ENCODE data around the gene HBG2. TPM values are rescaled to one million over a fixed set of nuclear protein-coding genes. Genes with fewer than 3 reads are reported as not detected.

Gene HBG2
- total and polyA plus RNA-seq, 2 experiments from 2014 or later, result not detected

DNA sequence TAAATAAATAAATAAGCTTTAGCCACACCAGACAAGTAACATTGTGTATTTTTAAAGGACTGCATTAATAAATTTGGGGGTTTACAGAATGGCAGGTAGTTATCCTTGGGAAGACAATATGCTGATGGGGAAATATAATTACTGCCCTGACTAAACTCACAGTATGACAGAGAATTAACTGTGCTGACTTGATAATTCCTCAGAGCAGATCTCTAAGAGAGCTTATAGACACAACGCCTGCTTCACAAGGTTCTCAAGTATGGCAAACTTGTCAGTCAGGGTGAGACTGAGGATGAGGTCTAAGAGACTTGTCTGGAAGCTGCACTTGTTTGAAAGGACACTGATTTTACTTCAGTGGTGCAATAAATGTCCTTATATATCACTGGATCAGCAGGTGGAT lies 43.9 kb upstream of the HBG2 start:
- no peak overlapping the region for H2AFZ ChIP-seq
- no peaks in the 10 kb centered on the region for H3K4me1 ChIP-seq (ENCODE audit: insufficient read depth)
- DNase-seq (ENCODE audit: low spot score) (no peak), ATAC-seq (no peak)
- H3K36me3 Mint-ChIP-seq (ENCODE audit: low read depth), result no peaks in the 10 kb centered on the region; the same call in 2 of the 3 replicates
- H3K9me3 Mint-ChIP-seq, result no peaks in the 10 kb centered on the region
- no peaks in the 10 kb centered on the region for H3K79me2 ChIP-seq (replicated peaks; ENCODE audit: insufficient read depth)
- no peak overlapping the region for H3K27ac ChIP-seq (ENCODE audit: low read depth)
- TF ChIP-seq EZH2phosphoT487 (IDR thresholded peaks at IDR 0.05; ENCODE audit: unreplicated experiment) (no peak), POLR2AphosphoS5 (IDR thresholded peaks at IDR 0.05; ENCODE audit: low read depth) (no peak), JUNB (IDR thresholded peaks at IDR 0.05; ENCODE audit: unreplicated experiment) (no peak), ZNF331 (CRISPR knock-in tag; IDR thresholded peaks at IDR 0.05; ENCODE audit: low read depth) (no peak)
- H3K9me2 ChIP-seq (ENCODE audit: insufficient read depth), result no peaks in the 10 kb centered on the region
- no peaks in the 10 kb centered on the region for H3K27me3 Mint-ChIP-seq (ENCODE audit: insufficient read depth, low read depth, poor library complexity)
- H3K27me3 ChIP-seq (ENCODE audit: insufficient read depth), result no peaks in the 10 kb centered on the region
- no peak overlapping the region for H3K4me3 Mint-ChIP-seq
- no peak overlapping the region for H3K27ac Mint-ChIP-seq
- H3K4me2 ChIP-seq, result no peak overlapping the region
- H3F3A ChIP-seq (replicated peaks; ENCODE audit: low read depth), result no peaks in the 10 kb centered on the region
- H3K4me3 ChIP-seq, result no peak overlapping the region
- no peaks in the 10 kb centered on the region; the same call in 1 of the 2 replicates for H4K20me1 ChIP-seq (replicated peaks; ENCODE audit: insufficient read depth)
- no peaks in the 10 kb centered on the region for H3K36me3 ChIP-seq (ENCODE audit: insufficient read depth)
- 0 out of 3 replicates have a peak, but pooled peaks cover 3% of the 10 kb centered on the region for H3K4me1 Mint-ChIP-seq

DNA sequence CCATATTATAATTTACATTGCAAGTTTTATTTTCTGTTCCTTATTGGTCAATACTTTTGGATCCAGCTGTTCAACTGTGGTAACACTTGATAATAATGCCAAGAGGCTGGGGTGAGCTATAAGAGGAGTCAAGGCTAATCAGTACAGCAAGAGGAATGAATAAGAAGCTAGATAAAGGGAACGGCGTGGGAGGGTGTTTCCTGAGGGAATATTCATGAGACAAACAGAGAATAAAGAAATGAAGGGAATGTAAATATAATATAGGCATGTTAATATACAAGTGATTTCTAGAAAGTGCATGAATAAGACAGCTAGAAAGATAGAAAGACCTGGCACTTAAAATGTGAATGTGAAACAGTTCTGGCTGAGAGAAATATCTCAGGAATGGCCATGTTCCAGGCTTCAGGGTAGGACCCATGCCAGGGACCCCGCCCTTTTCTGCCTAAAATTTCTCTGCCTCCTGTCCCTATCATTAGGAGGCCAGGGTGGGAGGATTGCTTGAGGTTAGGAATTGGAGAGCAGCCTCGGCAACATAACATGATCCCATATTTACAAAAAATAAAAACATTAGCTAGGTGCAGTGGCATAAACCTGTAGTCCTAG lies 43.2 kb upstream of the HBG2 start:
- H3K4me2 ChIP-seq, result no peak overlapping the region
- ATAC-seq (no peak), DNase-seq (ENCODE audit: low spot score) (no peak)
- Mint-ChIP-seq H3K27me3 (ENCODE audit: insufficient read depth, low read depth, poor library complexity) (no peaks in the 10 kb centered on the region), H3K27ac (no peak overlapping the region), H3K4me3 (no peak overlapping the region), H3K36me3 (ENCODE audit: low read depth) (no peaks in the 10 kb centered on the region; the same call in 2 of the 3 replicates), H3K4me1 (0 out of 3 replicates have a peak, but pooled peaks cover 3% of the 10 kb centered on the region), H3K9me3 (no peaks in the 10 kb centered on the region)
- H3K4me3 ChIP-seq, result no peak overlapping the region
- no peaks in the 10 kb centered on the region for H3K27me3 ChIP-seq (ENCODE audit: insufficient read depth)
- H3K4me1 ChIP-seq (ENCODE audit: insufficient read depth), result no peaks in the 10 kb centered on the region
- no peaks in the 10 kb centered on the region for H3K79me2 ChIP-seq (replicated peaks; ENCODE audit: insufficient read depth)
- TF ChIP-seq, protein P1, sequence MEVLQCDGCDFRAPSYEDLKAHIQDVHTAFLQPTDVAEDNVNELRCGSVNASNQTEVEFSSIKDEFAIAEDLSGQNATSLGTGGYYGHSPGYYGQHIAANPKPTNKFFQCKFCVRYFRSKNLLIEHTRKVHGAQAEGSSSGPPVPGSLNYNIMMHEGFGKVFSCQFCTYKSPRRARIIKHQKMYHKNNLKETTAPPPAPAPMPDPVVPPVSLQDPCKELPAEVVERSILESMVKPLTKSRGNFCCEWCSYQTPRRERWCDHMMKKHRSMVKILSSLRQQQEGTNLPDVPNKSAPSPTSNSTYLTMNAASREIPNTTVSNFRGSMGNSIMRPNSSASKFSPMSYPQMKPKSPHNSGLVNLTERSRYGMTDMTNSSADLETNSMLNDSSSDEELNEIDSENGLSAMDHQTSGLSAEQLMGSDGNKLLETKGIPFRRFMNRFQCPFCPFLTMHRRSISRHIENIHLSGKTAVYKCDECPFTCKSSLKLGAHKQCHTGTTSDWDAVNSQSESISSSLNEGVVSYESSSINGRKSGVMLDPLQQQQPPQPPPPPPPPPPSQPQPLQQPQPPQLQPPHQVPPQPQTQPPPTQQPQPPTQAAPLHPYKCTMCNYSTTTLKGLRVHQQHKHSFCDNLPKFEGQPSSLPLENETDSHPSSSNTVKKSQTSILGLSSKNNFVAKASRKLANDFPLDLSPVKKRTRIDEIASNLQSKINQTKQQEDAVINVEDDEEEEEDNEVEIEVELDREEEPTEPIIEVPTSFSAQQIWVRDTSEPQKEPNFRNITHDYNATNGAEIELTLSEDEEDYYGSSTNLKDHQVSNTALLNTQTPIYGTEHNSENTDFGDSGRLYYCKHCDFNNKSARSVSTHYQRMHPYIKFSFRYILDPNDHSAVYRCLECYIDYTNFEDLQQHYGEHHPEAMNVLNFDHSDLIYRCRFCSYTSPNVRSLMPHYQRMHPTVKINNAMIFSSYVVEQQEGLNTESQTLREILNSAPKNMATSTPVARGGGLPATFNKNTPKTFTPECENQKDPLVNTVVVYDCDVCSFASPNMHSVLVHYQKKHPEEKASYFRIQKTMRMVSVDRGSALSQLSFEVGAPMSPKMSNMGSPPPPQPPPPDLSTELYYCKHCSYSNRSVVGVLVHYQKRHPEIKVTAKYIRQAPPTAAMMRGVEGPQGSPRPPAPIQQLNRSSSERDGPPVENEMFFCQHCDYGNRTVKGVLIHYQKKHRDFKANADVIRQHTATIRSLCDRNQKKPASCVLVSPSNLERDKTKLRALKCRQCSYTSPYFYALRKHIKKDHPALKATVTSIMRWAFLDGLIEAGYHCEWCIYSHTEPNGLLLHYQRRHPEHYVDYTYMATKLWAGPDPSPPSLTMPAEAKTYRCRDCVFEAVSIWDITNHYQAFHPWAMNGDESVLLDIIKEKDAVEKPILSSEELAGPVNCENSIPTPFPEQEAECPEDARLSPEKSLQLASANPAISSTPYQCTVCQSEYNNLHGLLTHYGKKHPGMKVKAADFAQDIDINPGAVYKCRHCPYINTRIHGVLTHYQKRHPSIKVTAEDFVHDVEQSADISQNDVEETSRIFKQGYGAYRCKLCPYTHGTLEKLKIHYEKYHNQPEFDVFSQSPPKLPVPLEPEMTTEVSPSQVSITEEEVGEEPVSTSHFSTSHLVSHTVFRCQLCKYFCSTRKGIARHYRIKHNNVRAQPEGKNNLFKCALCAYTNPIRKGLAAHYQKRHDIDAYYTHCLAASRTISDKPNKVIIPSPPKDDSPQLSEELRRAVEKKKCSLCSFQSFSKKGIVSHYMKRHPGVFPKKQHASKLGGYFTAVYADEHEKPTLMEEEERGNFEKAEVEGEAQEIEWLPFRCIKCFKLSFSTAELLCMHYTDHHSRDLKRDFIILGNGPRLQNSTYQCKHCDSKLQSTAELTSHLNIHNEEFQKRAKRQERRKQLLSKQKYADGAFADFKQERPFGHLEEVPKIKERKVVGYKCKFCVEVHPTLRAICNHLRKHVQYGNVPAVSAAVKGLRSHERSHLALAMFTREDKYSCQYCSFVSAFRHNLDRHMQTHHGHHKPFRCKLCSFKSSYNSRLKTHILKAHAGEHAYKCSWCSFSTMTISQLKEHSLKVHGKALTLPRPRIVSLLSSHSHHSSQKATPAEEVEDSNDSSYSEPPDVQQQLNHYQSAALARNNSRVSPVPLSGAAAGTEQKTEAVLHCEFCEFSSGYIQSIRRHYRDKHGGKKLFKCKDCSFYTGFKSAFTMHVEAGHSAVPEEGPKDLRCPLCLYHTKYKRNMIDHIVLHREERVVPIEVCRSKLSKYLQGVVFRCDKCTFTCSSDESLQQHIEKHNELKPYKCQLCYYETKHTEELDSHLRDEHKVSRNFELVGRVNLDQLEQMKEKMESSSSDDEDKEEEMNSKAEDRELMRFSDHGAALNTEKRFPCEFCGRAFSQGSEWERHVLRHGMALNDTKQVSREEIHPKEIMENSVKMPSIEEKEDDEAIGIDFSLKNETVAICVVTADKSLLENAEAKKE (CRISPR knock-in tag; IDR thresholded peaks at IDR 0.05), result no peak
- TF ChIP-seq, protein P2, sequence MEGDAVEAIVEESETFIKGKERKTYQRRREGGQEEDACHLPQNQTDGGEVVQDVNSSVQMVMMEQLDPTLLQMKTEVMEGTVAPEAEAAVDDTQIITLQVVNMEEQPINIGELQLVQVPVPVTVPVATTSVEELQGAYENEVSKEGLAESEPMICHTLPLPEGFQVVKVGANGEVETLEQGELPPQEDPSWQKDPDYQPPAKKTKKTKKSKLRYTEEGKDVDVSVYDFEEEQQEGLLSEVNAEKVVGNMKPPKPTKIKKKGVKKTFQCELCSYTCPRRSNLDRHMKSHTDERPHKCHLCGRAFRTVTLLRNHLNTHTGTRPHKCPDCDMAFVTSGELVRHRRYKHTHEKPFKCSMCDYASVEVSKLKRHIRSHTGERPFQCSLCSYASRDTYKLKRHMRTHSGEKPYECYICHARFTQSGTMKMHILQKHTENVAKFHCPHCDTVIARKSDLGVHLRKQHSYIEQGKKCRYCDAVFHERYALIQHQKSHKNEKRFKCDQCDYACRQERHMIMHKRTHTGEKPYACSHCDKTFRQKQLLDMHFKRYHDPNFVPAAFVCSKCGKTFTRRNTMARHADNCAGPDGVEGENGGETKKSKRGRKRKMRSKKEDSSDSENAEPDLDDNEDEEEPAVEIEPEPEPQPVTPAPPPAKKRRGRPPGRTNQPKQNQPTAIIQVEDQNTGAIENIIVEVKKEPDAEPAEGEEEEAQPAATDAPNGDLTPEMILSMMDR (conservative IDR thresholded peaks at IDR 0.05; ENCODE audit: low read depth in 2 of 2), result no peak
- TF ChIP-seq NANOG (IDR thresholded peaks at IDR 0.05; ENCODE audit: borderline replicate concordance) (no peak), ZNF114 (CRISPR knock-in tag; IDR thresholded peaks at IDR 0.05) (no peak), ZNF331 (CRISPR knock-in tag; IDR thresholded peaks at IDR 0.05; ENCODE audit: low read depth) (no peak), EZH2phosphoT487 (IDR thresholded peaks at IDR 0.05; ENCODE audit: unreplicated experiment) (no peak), STAT1 (IDR thresholded peaks at IDR 0.05; ENCODE audit: unreplicated experiment) (no peak)
- TF ChIP-seq, protein P3, sequence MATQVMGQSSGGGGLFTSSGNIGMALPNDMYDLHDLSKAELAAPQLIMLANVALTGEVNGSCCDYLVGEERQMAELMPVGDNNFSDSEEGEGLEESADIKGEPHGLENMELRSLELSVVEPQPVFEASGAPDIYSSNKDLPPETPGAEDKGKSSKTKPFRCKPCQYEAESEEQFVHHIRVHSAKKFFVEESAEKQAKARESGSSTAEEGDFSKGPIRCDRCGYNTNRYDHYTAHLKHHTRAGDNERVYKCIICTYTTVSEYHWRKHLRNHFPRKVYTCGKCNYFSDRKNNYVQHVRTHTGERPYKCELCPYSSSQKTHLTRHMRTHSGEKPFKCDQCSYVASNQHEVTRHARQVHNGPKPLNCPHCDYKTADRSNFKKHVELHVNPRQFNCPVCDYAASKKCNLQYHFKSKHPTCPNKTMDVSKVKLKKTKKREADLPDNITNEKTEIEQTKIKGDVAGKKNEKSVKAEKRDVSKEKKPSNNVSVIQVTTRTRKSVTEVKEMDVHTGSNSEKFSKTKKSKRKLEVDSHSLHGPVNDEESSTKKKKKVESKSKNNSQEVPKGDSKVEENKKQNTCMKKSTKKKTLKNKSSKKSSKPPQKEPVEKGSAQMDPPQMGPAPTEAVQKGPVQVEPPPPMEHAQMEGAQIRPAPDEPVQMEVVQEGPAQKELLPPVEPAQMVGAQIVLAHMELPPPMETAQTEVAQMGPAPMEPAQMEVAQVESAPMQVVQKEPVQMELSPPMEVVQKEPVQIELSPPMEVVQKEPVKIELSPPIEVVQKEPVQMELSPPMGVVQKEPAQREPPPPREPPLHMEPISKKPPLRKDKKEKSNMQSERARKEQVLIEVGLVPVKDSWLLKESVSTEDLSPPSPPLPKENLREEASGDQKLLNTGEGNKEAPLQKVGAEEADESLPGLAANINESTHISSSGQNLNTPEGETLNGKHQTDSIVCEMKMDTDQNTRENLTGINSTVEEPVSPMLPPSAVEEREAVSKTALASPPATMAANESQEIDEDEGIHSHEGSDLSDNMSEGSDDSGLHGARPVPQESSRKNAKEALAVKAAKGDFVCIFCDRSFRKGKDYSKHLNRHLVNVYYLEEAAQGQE (IDR thresholded peaks at IDR 0.05; ENCODE audit: unreplicated experiment), result no peak
- no peak overlapping the region for H3K27ac ChIP-seq (ENCODE audit: low read depth)
- H4K20me1 ChIP-seq (replicated peaks; ENCODE audit: insufficient read depth), result no peaks in the 10 kb centered on the region; the same call in 1 of the 2 replicates
- H3K9me2 ChIP-seq (ENCODE audit: insufficient read depth), result no peaks in the 10 kb centered on the region
- H3F3A ChIP-seq (replicated peaks; ENCODE audit: low read depth), result no peaks in the 10 kb centered on the region
- no peak overlapping the region for H2AFZ ChIP-seq
- no peaks in the 10 kb centered on the region for H3K36me3 ChIP-seq (ENCODE audit: insufficient read depth)

Data from GM23338 (cell line).